GM10266 (cell line): ENCODE measurements around the gene STX17.

Experiments used
- DNase-seq: peaks from one replicate; pipeline ENCODE4 v3.0.0; 2012; ENCODE audit errors: extremely low spot score
- TF ChIP-seq, protein P1 (sequence below): IDR thresholded peaks from 2 replicates; pipeline ENCODE4 v1.5.1; 2012; ENCODE audit warnings: mild to moderate bottlenecking, low read depth; ENCODE audit not compliant: control insufficient read depth, insufficient read depth; ENCODE audit errors: missing control alignments

STX17 gene

DNA sequence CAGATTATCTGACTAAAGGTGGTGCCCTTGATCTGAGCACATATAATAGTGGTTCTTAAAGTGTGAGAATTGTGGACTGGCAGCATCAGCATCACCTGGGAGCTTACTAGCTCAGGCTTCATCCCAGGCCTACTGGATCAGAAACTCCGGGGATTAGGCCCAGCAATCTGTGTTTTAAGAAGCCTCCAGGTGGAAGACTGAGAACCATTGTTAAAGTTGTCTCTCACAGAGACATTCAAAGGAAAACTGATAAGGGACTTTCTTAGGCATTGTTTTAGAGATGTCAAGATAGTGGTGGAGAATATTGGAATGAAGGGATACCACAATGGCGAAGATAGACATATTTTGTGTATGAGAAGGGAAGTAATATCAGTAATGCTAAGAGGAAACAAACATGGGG lies 59.5 kb downstream of the STX17 start:
- DNase-seq: no peak
- TF ChIP-seq, protein P1, sequence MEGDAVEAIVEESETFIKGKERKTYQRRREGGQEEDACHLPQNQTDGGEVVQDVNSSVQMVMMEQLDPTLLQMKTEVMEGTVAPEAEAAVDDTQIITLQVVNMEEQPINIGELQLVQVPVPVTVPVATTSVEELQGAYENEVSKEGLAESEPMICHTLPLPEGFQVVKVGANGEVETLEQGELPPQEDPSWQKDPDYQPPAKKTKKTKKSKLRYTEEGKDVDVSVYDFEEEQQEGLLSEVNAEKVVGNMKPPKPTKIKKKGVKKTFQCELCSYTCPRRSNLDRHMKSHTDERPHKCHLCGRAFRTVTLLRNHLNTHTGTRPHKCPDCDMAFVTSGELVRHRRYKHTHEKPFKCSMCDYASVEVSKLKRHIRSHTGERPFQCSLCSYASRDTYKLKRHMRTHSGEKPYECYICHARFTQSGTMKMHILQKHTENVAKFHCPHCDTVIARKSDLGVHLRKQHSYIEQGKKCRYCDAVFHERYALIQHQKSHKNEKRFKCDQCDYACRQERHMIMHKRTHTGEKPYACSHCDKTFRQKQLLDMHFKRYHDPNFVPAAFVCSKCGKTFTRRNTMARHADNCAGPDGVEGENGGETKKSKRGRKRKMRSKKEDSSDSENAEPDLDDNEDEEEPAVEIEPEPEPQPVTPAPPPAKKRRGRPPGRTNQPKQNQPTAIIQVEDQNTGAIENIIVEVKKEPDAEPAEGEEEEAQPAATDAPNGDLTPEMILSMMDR: no peak

- TF ChIP-seq, protein P1: no peak
- no peak for DNase-seq
Measured at GRCh38 chr9:99966716-99967115, 60.3 kb downstream of the STX17 start.

- TF ChIP-seq, protein P1: no peak
- DNase-seq: no peak
Measured at GRCh38 chr9:99967457-99967856, 61.0 kb downstream of the STX17 start.

- TF ChIP-seq, protein P1: no peak
- no peak for DNase-seq
Measured at GRCh38 chr9:99970481-99970880, 64.0 kb downstream of the STX17 start.

GRCh38 chr9:99971410-99971809 lies 65.0 kb downstream of the STX17 start:
- TF ChIP-seq, protein P1: no peak
- DNase-seq: no peak

- TF ChIP-seq, protein P1: no peak
- DNase-seq: no peak
Measured at GRCh38 chr9:99973455-99973854, 67.0 kb downstream of the STX17 start.

DNA sequence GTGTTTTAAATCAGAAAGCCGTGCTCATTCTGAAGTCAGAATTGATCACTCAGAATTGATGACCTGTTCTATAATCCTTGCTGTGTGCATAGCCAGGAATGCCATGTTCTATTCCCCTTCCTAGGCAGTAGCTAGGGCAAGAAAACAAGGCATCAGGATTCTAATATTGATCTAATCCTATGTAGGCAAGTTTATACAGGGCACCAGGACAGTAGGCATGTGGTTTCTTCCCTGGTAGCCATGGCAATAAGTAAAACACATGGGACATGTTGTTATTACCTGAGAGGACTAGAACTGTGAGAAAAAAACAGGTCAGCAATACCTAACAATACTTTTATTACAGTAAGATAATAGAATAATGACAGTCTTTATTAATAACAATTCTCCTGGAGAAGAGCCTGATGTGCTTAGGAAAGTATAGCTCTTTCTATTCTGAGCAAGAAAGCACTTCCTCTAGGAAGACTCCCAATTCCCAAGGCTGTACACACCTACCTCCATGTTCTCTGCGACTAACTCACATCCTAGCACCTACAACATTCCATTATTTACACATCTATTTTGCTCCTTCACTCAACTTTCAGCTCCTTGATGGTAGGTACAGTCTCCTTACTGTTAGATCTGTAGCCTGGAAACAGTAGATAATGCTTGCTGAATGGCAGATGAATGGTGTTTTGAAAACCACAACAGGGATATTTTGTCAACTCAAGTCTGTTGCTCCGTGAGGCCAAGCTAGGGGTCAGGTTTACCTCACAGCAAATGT lies 70.8 kb downstream of the STX17 start:
- DNase-seq: no peak
- TF ChIP-seq, protein P1: no peak
